MCF 10A (cell line): ENCODE results near the gene PTTG1IP. TPM values are rescaled to one million over a fixed set of nuclear protein-coding genes. Genes with fewer than 3 reads are reported as not detected.

Experiments
- BruUV-seq: library from RNA; stranded (reverse); fragments of 400-500 nt; replicated peaks from 2 replicates; lab custom pipeline; 2021; lab: Mats Ljungman, UMichigan
- CTCF ChIA-PET: fragments of 300-600 bp; sonication (Branson Sonifier 250); formaldehyde crosslinking; extraction: SDS; loops from one replicate; lab custom pipeline; 2021; ENCODE audit warnings: antibody characterized with exemption, inconsistent platforms; lab: Yijun Ruan, JAX
- POLR2A ChIA-PET: fragments of 300-600, 350-650 bp; sonication (Branson Sonifier 250); formaldehyde crosslinking; extraction: SDS; loops from one replicate; lab custom pipeline; 2020; ENCODE audit warnings: antibody characterized with exemption, inconsistent platforms; lab: Yijun Ruan, JAX
- DNase-seq: peaks from one replicate; pipeline ENCODE4 v3.0.0-alpha.2; 2018; ENCODE audit not compliant: unreplicated experiment
- H3K27ac Mint-ChIP-seq: one replicate; pipeline ENCODE4 v1.8.0; 2022; ENCODE audit warnings: mild to moderate bottlenecking, low read depth, mixed read lengths; ENCODE audit not compliant: unreplicated experiment
- H3K27me3 Mint-ChIP-seq: one replicate; pipeline ENCODE4 v1.8.0; 2022; ENCODE audit warnings: mixed read lengths; ENCODE audit not compliant: insufficient read depth, unreplicated experiment
- H3K36me3 Mint-ChIP-seq: one replicate; pipeline ENCODE4 v1.8.0; 2022; ENCODE audit warnings: mild to moderate bottlenecking, moderate library complexity, mixed read lengths; ENCODE audit not compliant: insufficient read depth, unreplicated experiment
- H3K4me1 Mint-ChIP-seq: one replicate; pipeline ENCODE4 v1.8.0; 2022; ENCODE audit warnings: mixed read lengths; ENCODE audit not compliant: insufficient read depth, unreplicated experiment
- H3K4me3 Mint-ChIP-seq: one replicate; pipeline ENCODE4 v1.8.0; 2022; ENCODE audit warnings: mild to moderate bottlenecking, moderate library complexity, mixed read lengths; ENCODE audit not compliant: unreplicated experiment
- H3K9me3 Mint-ChIP-seq: one replicate; pipeline ENCODE4 v1.8.0; 2022; ENCODE audit warnings: mixed read lengths; ENCODE audit not compliant: unreplicated experiment
- intact Hi-C: fragments of 100-400 bp; cut with micrococcal nuclease; formaldehyde crosslinking; loops from 2 replicates; pipeline ENCODE4 v1.14.1; 2022
- total RNA-seq: library from RNA; stranded (reverse); gene quantifications from 2 replicates; pipeline ENCODE4 v1.2.3, GENCODE V29; 2022
- TF ChIP-seq, protein P1 (sequence below): fragments of 200-600 bp; IDR thresholded peaks from one replicate; pipeline ENCODE4 v1.8.0; 2022; ENCODE audit warnings: antibody characterized with exemption, mild to moderate bottlenecking; ENCODE audit not compliant: unreplicated experiment

PTTG1IP gene
- total RNA-seq, 1 experiment from 2014 or later, result 338 TPM

DNA sequence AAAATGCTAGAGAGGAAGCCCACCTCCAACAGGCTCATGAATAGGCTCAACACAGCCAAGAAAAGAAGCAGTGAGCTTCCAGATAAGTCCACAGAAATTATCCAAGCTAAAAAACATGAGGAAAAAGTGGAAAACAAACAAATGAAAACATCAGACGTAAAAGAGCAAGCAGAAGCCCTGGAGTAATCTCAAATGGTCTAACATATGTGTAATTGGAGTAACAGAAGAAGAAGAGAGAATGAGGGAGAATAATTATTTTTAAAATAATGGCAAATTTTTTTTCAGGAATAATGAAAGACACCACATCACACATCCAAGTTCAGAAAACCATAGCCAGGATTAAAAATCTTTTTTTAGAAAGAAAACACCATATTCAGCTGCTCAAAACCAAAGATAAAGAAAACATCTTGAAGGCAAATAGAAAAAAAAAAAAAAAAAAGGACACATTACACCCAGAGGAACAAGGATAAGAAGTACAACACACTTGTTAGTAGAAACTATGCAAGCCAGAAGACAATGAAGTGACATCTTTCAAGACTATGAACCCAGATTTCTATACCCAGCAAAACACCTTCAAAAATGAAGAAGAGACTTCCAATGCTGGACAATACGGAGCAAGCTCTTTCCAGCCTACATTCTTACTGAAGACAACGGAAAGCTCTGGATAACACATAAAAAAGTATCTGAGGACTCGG is 45.0 kb downstream of the PTTG1IP start:
- Mint-ChIP-seq H3K4me3 (no peak overlapping the region), H3K9me3 (peaks cover 21% of the 10 kb centered on the region), H3K4me1 (no peaks in the 10 kb centered on the region), H3K27ac (no peak overlapping the region), H3K27me3 (peaks cover 32% of the 10 kb centered on the region), H3K36me3 (no peaks in the 10 kb centered on the region)
- BruUV-seq, result no TSS peak
- DNase-seq, result no peak
- CTCF ChIA-PET, result interaction anchor here (0.6 kb wide), 1 partner anchor 89 kb away, joined by 3 read pairs; no protein-coding TSS in a partner anchor
- intact Hi-C loops, result no loop called here
- POLR2A ChIA-PET, result interaction anchor here (1.2 kb wide), 1 partner anchor 8 kb away, joined by 4 read pairs; no protein-coding TSS in a partner anchor
- TF ChIP-seq, protein P1, sequence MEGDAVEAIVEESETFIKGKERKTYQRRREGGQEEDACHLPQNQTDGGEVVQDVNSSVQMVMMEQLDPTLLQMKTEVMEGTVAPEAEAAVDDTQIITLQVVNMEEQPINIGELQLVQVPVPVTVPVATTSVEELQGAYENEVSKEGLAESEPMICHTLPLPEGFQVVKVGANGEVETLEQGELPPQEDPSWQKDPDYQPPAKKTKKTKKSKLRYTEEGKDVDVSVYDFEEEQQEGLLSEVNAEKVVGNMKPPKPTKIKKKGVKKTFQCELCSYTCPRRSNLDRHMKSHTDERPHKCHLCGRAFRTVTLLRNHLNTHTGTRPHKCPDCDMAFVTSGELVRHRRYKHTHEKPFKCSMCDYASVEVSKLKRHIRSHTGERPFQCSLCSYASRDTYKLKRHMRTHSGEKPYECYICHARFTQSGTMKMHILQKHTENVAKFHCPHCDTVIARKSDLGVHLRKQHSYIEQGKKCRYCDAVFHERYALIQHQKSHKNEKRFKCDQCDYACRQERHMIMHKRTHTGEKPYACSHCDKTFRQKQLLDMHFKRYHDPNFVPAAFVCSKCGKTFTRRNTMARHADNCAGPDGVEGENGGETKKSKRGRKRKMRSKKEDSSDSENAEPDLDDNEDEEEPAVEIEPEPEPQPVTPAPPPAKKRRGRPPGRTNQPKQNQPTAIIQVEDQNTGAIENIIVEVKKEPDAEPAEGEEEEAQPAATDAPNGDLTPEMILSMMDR, result no peak

DNA sequence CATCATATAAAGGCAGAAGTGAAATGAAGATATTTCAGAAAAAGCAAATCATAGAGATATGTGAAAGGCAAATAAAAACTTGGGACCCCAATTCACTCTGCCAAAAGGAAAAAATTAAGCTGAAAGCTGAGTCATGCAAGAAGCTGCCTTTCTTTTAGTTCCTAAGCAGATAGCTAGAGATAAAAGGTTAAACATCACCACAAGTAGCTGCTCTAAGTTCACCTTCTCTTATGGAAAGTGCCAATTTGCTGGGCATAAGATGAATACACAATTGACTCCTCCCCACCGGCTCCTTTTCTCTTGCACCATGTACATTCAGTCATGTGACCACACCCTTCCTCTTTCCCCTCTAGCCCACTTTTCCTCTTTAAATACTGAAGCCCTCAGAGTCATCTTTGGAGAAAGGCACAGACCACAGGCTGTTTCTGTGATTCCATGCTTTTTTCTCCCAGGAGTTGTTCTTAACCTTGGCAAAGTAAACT is 50.3 kb downstream of the PTTG1IP start:
- Mint-ChIP-seq H3K4me3 (no peak overlapping the region), H3K36me3 (no peaks in the 10 kb centered on the region), H3K27ac (no peak overlapping the region), H3K4me1 (no peaks in the 10 kb centered on the region), H3K27me3 (peaks cover 12% of the 10 kb centered on the region), H3K9me3 (peaks cover 40% of the 10 kb centered on the region)
- intact Hi-C loops, result no loop called here
- CTCF ChIA-PET, result interaction anchor here (2.1 kb wide), 1 partner anchor 23 kb away, joined by 10 read pairs; no protein-coding TSS in a partner anchor
- TF ChIP-seq, protein P1, result no peak
- POLR2A ChIA-PET, result interaction anchor here (0.8 to 2.6 kb wide), 4 partner anchors 19 to 48 kb away, joined by 3 to 10 read pairs (median 3); partner anchors contain the start of gene UBE2G2
- BruUV-seq, result no TSS peak
- no peak for DNase-seq

GRCh38 chr21:44822484-44823178 is 50.9 kb downstream of the PTTG1IP start:
- TF ChIP-seq, protein P1, result no peak
- intact Hi-C loops, result no loop called here
- Mint-ChIP-seq H3K27ac (no peak overlapping the region), H3K4me1 (no peaks in the 10 kb centered on the region), H3K27me3 (peaks cover 6% of the 10 kb centered on the region), H3K4me3 (no peak overlapping the region), H3K36me3 (no peaks in the 10 kb centered on the region), H3K9me3 (peaks cover 34% of the 10 kb centered on the region)
- CTCF ChIA-PET, result interaction anchor here (2.1 kb wide), 1 partner anchor 23 kb away, joined by 10 read pairs; no protein-coding TSS in a partner anchor
- BruUV-seq, result no TSS peak
- POLR2A ChIA-PET, result interaction anchor here (0.8 to 2.6 kb wide), 4 partner anchors 19 to 49 kb away, joined by 3 to 10 read pairs (median 3); partner anchors contain the start of gene UBE2G2
- no peak for DNase-seq

GRCh38 chr21:44820851-44821250 is 52.6 kb downstream of the PTTG1IP start:
- Mint-ChIP-seq H3K27ac (no peak overlapping the region), H3K9me3 (peaks cover 28% of the 10 kb centered on the region), H3K4me3 (no peak overlapping the region), H3K27me3 (no peaks in the 10 kb centered on the region), H3K36me3 (peaks cover 9% of the 10 kb centered on the region), H3K4me1 (peaks cover 5% of the 10 kb centered on the region)
- TF ChIP-seq, protein P1, result no peak
- BruUV-seq, result no TSS peak
- intact Hi-C loops, result no loop called here
- POLR2A ChIA-PET, result interaction anchor here (0.7 to 2.6 kb wide), 3 partner anchors 8 to 30 kb away, joined by 3 to 10 read pairs (median 4); partner anchors contain the start of gene UBE2G2
- CTCF ChIA-PET, result no interaction called here
- no peak for DNase-seq
